Left ventricle myocardium superior (tissue), 1 donor: ENCODE results near the gene BMP8B. TPM values are rescaled to one million over a fixed set of nuclear protein-coding genes. Genes with fewer than 3 reads are reported as not detected.

Experiments used
- total RNA-seq: library from RNA; stranded (reverse); fragmentation: NEBNext Ultra II Directional; extraction: Animal tissue kit (Norgen Biotek cat#: 25700); gene quantifications from one replicate; pipeline ENCODE4 v1.2.1, GENCODE V29; 2021
- donor health status: DM: no; HTN: yes; CAD: no; lungs with severe emphysema.

Gene BMP8B
- total RNA-seq, 1 donor from 2014 or later, result 0.40 TPM

Other genes starting within 250 kb of the BMP8B start
- 246 TPM for gene PABPC4, start 212.1 kb downstream of the BMP8B start, total RNA-seq
- 15.0 TPM for gene HEYL, start 149.2 kb downstream of the BMP8B start, total RNA-seq
- 39.6 TPM for gene NT5C1A, start 116.8 kb downstream of the BMP8B start, total RNA-seq
- 2.4 TPM for gene HPCAL4, start 97.4 kb downstream of the BMP8B start, total RNA-seq
- 33.7 TPM for gene PPIE, start 50.0 kb downstream of the BMP8B start, total RNA-seq
- 0.77 TPM for gene OXCT2, start 17.5 kb downstream of the BMP8B start, total RNA-seq
- 17.4 TPM for gene TRIT1, start 94.6 kb upstream of the BMP8B start, total RNA-seq
- gene MYCL, start 113.1 kb upstream of the BMP8B start, total RNA-seq, result 1.5 TPM
- gene MFSD2A, start 166.3 kb upstream of the BMP8B start, total RNA-seq, result 0.84 TPM